Activated CD4-positive, alpha-beta T cell treated with anti-CD3 and anti-CD28 coated beads, Interleukin-2, Interleukin-4, amounts not matched to agents 100 ng/mL and 50 ng/mL, durations not matched to agents 16 hours and 8 hours (primary cell): ENCODE results near the gene SSTR5.
A peak's percentile ranks its signal among the peaks of the same experiment; 100 is the strongest.

ENCODE experiments used
- DNase-seq: peaks from one replicate; pipeline ENCODE4 v3.0.0-alpha.2; 2020; ENCODE audit warnings: low spot score

Gene SSTR5

GRCh38 chr16:1055557-1055924 is 17.0 kb upstream of the SSTR5 start:
- no peak for DNase-seq

- no peak for DNase-seq
Observed at GRCh38 chr16:1056196-1056595, 16.4 kb upstream of the SSTR5 start.

- peak; percentile 52 for DNase-seq
Observed at GRCh38 chr16:1057252-1057932, 15.2 kb upstream of the SSTR5 start.

GRCh38 chr16:1058216-1058615 is 14.3 kb upstream of the SSTR5 start:
- DNase-seq: no peak

DNA sequence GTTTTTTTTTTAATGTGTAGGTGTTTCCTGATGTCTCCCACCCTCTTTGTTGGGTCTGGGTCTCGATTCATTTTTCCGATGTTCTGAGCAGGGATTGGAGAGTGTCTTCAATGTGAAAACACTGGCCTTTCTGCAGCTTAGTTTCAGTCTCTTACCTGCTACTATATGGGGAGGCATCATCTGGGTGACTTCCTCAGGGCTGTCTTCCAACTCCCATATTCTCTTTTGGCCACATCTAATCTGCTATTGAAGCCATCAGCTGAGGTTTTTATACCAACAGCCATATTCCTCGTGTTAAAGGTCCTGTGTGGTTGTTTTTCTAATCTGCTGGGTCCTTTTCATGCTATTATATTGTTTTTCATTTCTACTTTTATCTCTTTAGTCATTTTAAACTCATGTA is 13.2 kb upstream of the SSTR5 start:
- no peak for DNase-seq

DNA sequence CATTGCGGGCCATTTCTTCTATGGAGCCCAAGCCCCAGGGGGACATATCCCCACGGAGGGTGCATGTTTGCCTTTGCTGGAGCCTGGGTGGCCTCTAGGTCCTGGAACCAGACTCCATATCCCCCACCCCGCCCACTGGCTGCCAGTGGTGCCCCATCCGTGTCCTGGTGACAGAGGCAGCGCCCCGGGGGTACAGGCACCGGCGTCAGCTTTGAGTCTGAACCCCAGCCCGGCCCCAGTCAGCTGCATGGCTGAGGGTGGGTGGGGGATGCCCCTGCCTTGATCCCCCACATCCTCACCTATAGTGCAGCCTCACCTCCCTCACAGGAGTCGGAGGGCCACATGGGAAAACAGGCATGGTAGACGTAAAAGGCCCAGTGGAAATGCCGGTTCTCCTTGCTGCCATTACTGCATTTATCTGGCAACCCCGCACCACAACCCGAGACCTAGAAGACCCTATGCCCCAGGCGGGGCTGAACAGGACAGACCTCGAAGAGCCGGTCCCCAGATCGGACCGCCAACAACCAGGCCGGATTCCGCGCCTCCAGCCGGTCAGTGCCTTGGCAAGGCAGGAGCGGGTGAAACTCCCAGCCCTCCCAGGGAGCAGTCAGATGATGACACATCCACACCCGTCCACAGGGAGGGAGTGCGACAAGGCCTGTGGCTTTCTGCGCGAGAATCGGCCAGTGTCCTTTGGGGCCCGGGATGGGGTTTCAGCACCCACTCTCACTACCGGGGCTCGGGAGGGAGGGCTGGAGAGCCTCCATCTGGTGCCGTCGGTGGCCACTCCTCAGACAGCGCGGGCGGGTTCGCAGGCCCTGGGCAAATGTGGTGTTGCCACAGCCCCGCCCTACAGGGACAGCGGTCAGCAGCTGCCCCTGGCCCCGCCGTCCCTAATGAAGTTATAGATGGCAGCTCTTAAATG is 11.9 kb upstream of the SSTR5 start:
- DNase-seq: no peak

- no peak for DNase-seq
Observed at GRCh38 chr16:1061769-1062505, 10.6 kb upstream of the SSTR5 start.

DNA sequence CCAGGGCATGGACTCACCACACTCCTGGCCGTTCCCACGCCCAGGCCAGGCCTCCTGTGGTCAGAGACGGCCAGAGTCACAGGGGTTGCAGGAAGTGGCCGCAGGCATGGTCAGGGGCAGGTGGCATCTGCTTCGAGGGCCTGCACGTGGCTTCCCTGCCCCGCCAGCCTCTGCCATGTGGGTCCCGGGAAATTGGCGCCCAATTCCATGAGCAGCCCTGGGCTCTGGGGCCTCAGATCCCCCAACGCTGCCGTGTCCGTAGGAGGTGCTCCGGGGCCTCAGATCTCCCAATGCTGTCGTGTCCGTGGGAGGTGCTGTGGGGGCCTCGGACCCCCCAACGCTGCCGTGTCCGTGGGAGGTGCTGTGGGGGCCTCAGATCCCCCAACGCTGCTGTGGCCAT is 9.7 kb upstream of the SSTR5 start:
- no peak for DNase-seq

GRCh38 chr16:1063728-1064127 is 8.8 kb upstream of the SSTR5 start:
- no peak for DNase-seq

DNA sequence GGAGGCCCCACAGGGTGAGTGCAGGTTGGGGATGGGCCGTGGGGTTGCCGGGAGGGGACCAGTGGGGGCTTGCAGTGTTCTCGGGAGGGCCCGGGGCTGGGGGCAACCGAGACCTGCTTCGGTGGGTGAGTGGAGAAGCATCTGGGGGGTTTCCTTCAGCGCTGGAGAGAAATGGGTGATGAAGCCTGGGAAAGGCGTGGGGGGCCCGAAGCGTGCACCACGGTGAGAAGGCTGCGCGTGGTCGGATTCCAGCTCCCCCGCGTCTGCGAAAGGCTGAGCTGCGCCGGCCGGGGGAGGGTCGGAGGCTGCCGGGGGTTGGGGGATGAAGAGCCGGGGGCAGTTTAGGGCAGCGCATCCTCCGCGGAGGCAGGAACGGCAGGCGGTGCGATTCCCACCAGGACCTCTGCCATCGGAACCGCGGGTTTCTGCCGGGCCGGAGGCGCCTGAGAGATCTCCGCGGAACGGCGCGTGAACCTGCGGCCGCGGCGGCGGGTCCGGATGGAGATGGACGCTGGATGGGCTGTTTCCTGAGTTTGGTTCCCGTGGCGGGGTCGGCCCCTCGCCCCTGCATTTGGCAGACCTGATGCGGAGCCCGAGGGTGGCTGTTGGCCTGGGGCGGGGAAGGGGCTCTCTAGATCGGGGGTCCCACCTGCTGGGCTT is 6.9 kb upstream of the SSTR5 start:
- no peak for DNase-seq

- DNase-seq: no peak
Observed at GRCh38 chr16:1066584-1067172, 5.9 kb upstream of the SSTR5 start.

- DNase-seq: no peak
Observed at GRCh38 chr16:1067629-1068028, 4.9 kb upstream of the SSTR5 start.

DNA sequence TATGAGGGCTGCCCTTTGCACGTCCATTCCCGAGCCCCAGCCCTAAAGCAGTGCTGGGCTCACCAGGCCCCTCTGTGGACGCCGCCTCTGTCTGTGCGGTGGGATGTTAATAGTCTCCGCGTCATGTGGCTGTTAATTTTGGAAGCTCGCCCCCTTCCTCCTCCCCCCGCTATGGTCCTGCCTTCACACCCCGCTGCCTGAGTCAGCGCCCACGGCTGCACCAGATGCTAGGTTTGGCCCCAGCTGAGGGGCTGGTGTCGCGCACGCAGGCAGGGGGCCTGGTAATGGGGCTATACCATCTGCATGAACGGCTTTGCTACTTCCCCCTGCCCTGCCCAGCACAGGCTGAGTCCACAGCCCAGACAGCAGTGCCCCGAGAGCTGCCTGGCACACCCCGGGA is 4.1 kb upstream of the SSTR5 start:
- no peak for DNase-seq

- no peak for DNase-seq
Observed at GRCh38 chr16:1069154-1069553, 3.4 kb upstream of the SSTR5 start.

DNA sequence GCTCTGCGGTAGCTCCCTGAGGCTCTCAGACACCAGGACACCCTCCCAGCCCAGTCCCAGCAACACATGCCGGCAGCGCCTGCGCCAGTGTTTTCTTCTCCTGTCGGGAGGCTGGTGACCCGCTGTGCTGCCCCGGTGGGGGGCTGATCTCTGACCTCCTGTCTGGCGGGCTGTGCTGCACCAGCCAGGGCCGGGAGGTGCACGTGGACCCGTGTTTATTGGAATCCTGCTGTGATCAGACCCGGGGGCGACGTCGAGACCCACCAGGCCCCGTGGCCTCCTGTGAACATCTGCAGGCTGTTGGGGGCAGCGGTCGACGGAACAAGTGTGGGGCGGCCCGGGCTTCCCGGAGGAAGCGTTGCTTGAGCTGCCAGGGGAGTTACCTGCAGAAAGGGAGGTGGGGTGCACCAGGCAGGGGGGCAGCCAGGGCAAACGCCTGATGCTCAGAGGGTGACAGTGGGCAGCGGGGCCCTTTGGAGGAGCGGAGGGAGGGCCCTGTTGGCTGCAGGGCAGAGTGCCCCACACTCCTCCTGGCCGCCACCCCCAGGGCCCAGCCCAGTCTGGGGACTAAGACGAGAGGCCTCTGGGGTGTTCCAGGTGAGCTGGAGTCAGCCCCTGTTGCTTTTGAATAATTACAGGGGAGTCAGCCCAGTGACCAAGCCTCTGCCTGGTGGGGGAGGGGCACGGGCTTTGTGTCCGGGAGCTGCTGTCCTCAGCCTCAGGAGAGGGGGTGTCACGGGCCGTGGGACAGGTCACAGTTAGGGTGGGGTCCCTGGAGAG is 2.3 kb upstream of the SSTR5 start:
- no peak for DNase-seq

DNA sequence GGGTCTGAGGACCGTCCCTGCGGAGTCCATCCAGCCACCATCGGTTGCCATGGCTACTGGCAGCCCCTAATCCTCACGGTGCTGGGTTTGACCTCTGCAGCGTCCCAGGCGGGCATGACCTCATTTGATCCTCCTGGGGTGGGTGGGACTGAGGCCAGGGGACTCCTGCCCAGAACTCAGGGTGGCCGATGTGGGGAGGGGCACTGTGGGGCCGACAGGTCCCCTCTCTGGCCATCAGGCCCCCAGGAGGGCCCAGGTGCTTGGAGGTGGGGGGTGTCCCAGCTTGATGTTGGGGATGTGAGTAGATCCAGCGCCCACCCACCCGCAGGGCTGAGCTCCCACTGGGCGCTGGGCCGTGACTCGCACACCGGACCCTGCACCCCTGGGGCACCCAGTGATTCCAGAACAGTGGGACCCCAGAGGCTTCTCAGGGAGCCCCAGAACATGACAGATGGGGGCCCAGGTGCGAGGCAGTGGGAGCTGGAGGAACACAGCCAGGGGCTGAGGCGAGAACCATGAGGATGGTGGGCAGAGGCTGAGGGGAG is 1.6 kb upstream of the SSTR5 start:
- DNase-seq: no peak

DNA sequence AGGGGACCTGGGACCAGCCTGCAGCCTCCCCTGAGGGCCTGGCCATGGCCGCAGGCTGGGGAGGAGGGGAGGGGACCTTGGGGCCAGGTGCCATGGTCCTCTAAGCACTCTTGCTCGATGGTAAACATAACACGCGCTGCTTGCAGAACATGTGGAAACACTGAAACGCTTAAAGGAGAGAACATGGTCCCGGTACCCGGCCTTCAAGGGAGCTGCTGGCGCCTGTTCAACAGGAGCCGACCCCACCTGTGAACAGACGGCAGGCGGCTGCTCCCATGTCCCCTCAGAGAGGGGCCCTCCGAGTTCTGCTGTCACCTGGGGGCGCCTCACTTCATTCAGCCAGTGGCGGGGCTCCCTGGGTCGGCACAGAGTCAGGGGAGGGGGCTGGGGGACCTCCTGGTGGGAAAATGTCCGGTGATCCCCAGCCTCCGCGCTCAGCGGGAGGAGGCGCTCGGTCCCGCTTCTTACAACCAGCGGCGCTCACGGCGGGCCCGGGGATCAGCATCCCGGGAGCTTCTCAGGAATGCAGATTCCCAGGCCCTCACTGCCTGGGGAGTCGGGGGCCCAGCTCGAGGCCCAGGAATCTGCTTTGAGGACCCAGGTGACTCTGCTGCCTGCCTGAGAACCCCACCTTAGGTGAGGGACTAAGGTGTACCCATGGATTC is 854 bp upstream of the SSTR5 start:
- DNase-seq: no peak

DNA sequence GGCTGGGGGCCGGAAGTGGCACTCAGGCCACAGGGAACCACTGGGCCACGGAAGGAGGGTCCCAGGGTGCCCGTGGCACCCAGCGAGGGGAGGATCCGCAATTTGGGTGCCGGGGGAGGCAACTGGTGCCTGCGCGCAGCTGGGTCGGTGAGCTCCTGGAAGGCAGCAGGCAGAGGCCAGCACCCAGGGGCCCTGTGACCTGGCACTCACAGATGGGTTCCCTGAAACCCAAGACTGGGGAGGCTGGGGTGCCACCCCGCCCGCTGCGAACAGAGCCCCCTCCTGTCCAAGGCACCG is 663 bp downstream of the SSTR5 start:
- no peak for DNase-seq

- DNase-seq: no peak
Observed at GRCh38 chr16:1073566-1074378, 1.2 kb downstream of the SSTR5 start.

- DNase-seq: no peak
Observed at GRCh38 chr16:1074379-1074649, 1.8 kb downstream of the SSTR5 start.
